Nephron (organoid): ENCODE measurements around the gene RPS8.

Experiments
- H3K27ac Mint-ChIP-seq, 3 experiments: 2 replicates each; pipeline ENCODE4 v1.8.0; 2020; ENCODE audit warnings: mixed read lengths in 3 of 3, mild to moderate bottlenecking in 2 of 3, moderate library complexity in 1 of 3
- H3K27me3 Mint-ChIP-seq: 2 replicates; pipeline ENCODE4 v1.8.0; 2021; ENCODE audit warnings: low read depth, mild to moderate bottlenecking, moderate library complexity, mixed read lengths
- H3K36me3 Mint-ChIP-seq: 2 replicates; pipeline ENCODE4 v1.8.0; 2020; ENCODE audit warnings: low read depth, mixed read lengths
- H3K4me1 Mint-ChIP-seq: 2 replicates; pipeline ENCODE4 v1.8.0; 2020; ENCODE audit warnings: mixed read lengths
- H3K4me3 Mint-ChIP-seq, 3 experiments: 2 replicates each; pipeline ENCODE4 v1.8.0; 2020; ENCODE audit warnings: mild to moderate bottlenecking in 3 of 3, mixed read lengths in 3 of 3, moderate library complexity in 2 of 3
- H3K9me3 Mint-ChIP-seq: 2 replicates; pipeline ENCODE4 v1.8.0; 2020; ENCODE audit warnings: mixed read lengths
- TF ChIP-seq, protein P1 (sequence below), 3 experiments: fragments of 200-600 bp; sonication (generic); IDR thresholded peaks; one replicate each; pipeline ENCODE4 v1.5.0; 2021; ENCODE audit warnings: antibody characterized with exemption in 3 of 3; ENCODE audit not compliant: unreplicated experiment in 3 of 3

RPS8 gene

DNA sequence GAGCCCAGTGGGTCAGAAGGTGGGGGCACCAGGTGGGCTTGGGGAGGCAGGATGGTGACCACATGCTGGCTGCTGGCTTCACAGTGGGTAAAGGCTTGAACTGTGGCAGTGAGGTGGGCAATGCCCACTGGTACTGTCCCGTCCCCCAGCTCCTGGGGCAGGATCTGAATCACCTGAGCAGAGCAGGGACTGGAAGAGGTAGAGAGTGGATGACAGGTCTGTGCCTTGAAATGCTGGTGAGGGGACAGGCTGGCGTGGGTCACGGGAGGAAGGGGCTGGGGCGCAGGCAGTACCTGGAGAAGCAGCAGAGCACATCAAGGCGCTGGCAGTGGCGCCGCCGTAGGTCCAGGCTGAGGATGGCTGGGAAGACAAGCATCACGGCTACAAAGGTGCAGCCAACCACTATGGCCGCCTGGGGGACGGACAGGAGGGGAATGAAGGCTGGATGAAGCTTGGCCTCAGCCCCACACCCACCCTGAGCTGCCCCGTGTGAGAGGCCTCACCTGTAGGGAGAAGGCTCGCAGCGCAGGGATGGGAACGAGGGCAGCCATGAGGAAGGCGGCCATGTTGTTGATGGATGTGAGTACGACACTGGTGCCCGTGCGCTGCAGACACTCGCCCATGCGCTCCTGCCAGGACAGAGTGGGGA lies 52.8 kb downstream of the RPS8 start:
- TF ChIP-seq, protein P1, sequence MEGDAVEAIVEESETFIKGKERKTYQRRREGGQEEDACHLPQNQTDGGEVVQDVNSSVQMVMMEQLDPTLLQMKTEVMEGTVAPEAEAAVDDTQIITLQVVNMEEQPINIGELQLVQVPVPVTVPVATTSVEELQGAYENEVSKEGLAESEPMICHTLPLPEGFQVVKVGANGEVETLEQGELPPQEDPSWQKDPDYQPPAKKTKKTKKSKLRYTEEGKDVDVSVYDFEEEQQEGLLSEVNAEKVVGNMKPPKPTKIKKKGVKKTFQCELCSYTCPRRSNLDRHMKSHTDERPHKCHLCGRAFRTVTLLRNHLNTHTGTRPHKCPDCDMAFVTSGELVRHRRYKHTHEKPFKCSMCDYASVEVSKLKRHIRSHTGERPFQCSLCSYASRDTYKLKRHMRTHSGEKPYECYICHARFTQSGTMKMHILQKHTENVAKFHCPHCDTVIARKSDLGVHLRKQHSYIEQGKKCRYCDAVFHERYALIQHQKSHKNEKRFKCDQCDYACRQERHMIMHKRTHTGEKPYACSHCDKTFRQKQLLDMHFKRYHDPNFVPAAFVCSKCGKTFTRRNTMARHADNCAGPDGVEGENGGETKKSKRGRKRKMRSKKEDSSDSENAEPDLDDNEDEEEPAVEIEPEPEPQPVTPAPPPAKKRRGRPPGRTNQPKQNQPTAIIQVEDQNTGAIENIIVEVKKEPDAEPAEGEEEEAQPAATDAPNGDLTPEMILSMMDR (IDR thresholded peaks at IDR 0.05; ENCODE audit: unreplicated experiment in 3 of 3): no peak
- Mint-ChIP-seq H3K36me3 (no peaks in the 10 kb centered on the region), H3K4me1 (peaks cover 5% of the 10 kb centered on the region), H3K4me3 (no peak overlapping the region), H3K27ac (no peak overlapping the region), H3K27me3 (no peaks in the 10 kb centered on the region), H3K9me3 (no peaks in the 10 kb centered on the region)
